K562 (cell line): ENCODE results near the gene DUOXA2. TPM values are rescaled to one million over a fixed set of nuclear protein-coding genes. Genes with fewer than 3 reads are reported as not detected.
A peak's percentile ranks its signal among the peaks of the same experiment; 100 is the strongest.

Source experiments
- ATAC-seq: fragments of 200-7000 bp; cut with Tn5 transposase; 3 replicates; pipeline ENCODE4 v1.9.1; 2020; ENCODE audit warnings: moderate library complexity
- BruUV-seq: library from RNA; stranded (reverse); fragments of 400-500 nt; replicated peaks from 2 replicates; lab custom pipeline; 2021; lab: Mats Ljungman, UMichigan
- CTCF ChIA-PET: fragments of 300-600 bp; formaldehyde crosslinking; extraction: SDS; loops from one replicate; lab custom pipeline; 2021; ENCODE audit warnings: low intra/inter-chr PET ratio; lab: Yijun Ruan, JAX
- POLR2A ChIA-PET: fragments of 300-600, 350-650 bp; sonication (Branson Sonifier 250); formaldehyde crosslinking; extraction: SDS; loops from one replicate; lab custom pipeline; 2021; ENCODE audit warnings: antibody characterized with exemption, inconsistent platforms; lab: Yijun Ruan, JAX
- DNase-seq, 4 experiments: peaks; one replicate each; pipeline versions ENCODE4 v3.0.0 to v3.0.0-alpha.2; 2011 to 2018; ENCODE audit warnings: low spot score in 3 of 4, mixed read lengths in 3 of 4; ENCODE audit errors: extremely low read depth in 1 of 4
- FAIRE-seq: peaks from 2 replicates; lab custom pipeline; 2011; peaks lifted over from hg19 to GRCh38; lab: Jason Lieb, UNC
- H2AFZ ChIP-seq: 2 replicates; pipeline ENCODE4 v1.6.0; 2011; ENCODE audit warnings: low read depth, low read length, control low read depth, inconsistent platforms
- H3K27ac ChIP-seq: fragments of 200-600 bp; 3 replicates; pipeline ENCODE4 v1.8.0; 2011; ENCODE audit warnings: low read depth, mild to moderate bottlenecking, control low read depth, inconsistent platforms, low read length, moderate library complexity, mixed read lengths; ENCODE audit errors: extremely low read depth
- H3K27me3 ChIP-seq, 2 experiments: fragments of 300-600 bp in 1 of 2; 2 replicates in 1 of 2; 3 replicates in 1 of 2; pipeline versions ENCODE4 v1.6.0 to v1.8.0; 2011; ENCODE audit warnings: inconsistent platforms in 2 of 2, low read length in 2 of 2, mild to moderate bottlenecking in 1 of 2, mixed read lengths in 1 of 2, moderate library complexity in 1 of 2; ENCODE audit not compliant: control insufficient read depth in 2 of 2, insufficient read depth in 2 of 2
- H3K36me3 ChIP-seq: fragments of 300-600 bp; 3 replicates; pipeline ENCODE4 v1.8.0; 2011; ENCODE audit warnings: mild to moderate bottlenecking, low read length, inconsistent platforms; ENCODE audit not compliant: control insufficient read depth, insufficient read depth
- H3K4me1 ChIP-seq, 2 experiments: fragments of 200-600 bp in 1 of 2; replicated peaks in 1 of 2; 2 replicates in 1 of 2; 3 replicates in 1 of 2; pipeline versions ENCODE4 v1.5.1 to v1.8.0; 2011; ENCODE audit warnings: inconsistent platforms in 2 of 2, low read length in 2 of 2, mild to moderate bottlenecking in 1 of 2, mixed read lengths in 1 of 2, moderate library complexity in 1 of 2; ENCODE audit not compliant: control insufficient read depth in 2 of 2, insufficient read depth in 2 of 2
- H3K4me2 ChIP-seq: 2 replicates; pipeline ENCODE4 v1.6.1; 2011; ENCODE audit warnings: low read length, control low read depth, inconsistent platforms, mixed read lengths; ENCODE audit not compliant: insufficient read depth
- H3K4me3 ChIP-seq: fragments of 200-600 bp; sonication (generic), shearing (Covaris generic); 2 replicates; pipeline ENCODE4 v1.5.1; 2016; ENCODE audit warnings: control low read depth, inconsistent platforms
- H3K79me2 ChIP-seq: fragments of 200-600 bp; 3 replicates; pipeline ENCODE4 v1.8.0; 2011; ENCODE audit warnings: low read length, inconsistent platforms; ENCODE audit not compliant: control insufficient read depth, insufficient read depth
- H3K9ac ChIP-seq, 2 experiments: 2 replicates each; pipeline versions ENCODE4 v1.6.0 to v1.6.1; 2011; ENCODE audit warnings: low read depth in 2 of 2, low read length in 2 of 2, control low read depth in 1 of 2, inconsistent platforms in 1 of 2, mild to moderate bottlenecking in 1 of 2, mixed read lengths in 1 of 2; ENCODE audit not compliant: insufficient read depth in 1 of 2
- H3K9me1 ChIP-seq: one replicate; pipeline ENCODE4 v1.6.0; 2011; ENCODE audit warnings: inconsistent platforms, mild to moderate bottlenecking, low read length, moderate library complexity; ENCODE audit not compliant: control insufficient read depth, insufficient read depth
- H3K9me3 ChIP-seq: replicated peaks from 2 replicates; pipeline ENCODE4 v1.5.1; 2011; ENCODE audit warnings: low read depth, low read length, inconsistent platforms; ENCODE audit not compliant: control insufficient read depth, insufficient read depth
- H4K20me1 ChIP-seq: replicated peaks from 2 replicates; pipeline ENCODE4 v1.6.1; 2011; ENCODE audit warnings: low read length, inconsistent platforms, mixed read lengths; ENCODE audit not compliant: control insufficient read depth, insufficient read depth
- ZNF780A ChIP-seq: fragments of 250-450 bp; sonication (Bioruptor Pico); IDR thresholded peaks from 2 replicates; pipeline ENCODE4 v1.5.0; 2021; ENCODE audit warnings: mild to moderate bottlenecking
- WGBS: fragments of 100-300 bp; shearing (Covaris generic); methylation state at CpG from one replicate; pipeline ENCODE4 v1.1.6; 2016; ENCODE audit warnings: low coverage, mixed read lengths; ENCODE audit not compliant: insufficient coverage; ENCODE audit errors: missing lambda C conversion rate; 5-methylcytosine and 5-hydroxymethylcytosine counted together
- in situ Hi-C: fragments of 300-500 bp; cut with MboI; formaldehyde crosslinking; loops from 4 replicates; pipeline ENCODE4 v1.15.0; 2018; ENCODE audit warnings: inconsistent platforms, mixed read lengths
- intact Hi-C: fragments of 100-400 bp; cut with micrococcal nuclease; formaldehyde crosslinking; loops from 2 replicates; pipeline ENCODE4 v1.14.2; 2022
- polyA plus RNA-seq, 8 experiments: library from polyadenylated mRNA; depleted of rRNA in 4 of 8; stranded (reverse) in 5 of 8; unstranded in 3 of 8; fragments of >200 nt; fragmentation: Nextera tagmentation in 2 of 8; fragmentation: Illumina TruSeq in 1 of 8; extraction: Ambion mirVana in 2 of 8; extraction: Trizol in 1 of 8; gene quantifications; 2 replicates each; pipeline versions ENCODE4 v1.2.1 to v1.2.3, GENCODE V29; 2011 to 2014; ENCODE audit warnings: inconsistent platforms in 1 of 8, missing spikeins in 1 of 8
- total RNA-seq, 7 experiments: library from RNA; depleted of rRNA in 6 of 7; stranded (reverse); fragments of >200 nt in 6 of 7; fragmentation: Illumina TruSeq in 2 of 7; extraction: Trizol in 2 of 7; gene quantifications; 2 replicates each; pipeline versions ENCODE4 v1.2.1 to v1.2.3, GENCODE V29; 2011 to 2021; ENCODE audit warnings: low replicate concordance in 1 of 7
- TF ChIP-seq, protein P1 (sequence below): sonication (generic); formaldehyde crosslinking; IDR thresholded peaks from 2 replicates; pipeline ENCODE4 v1.8.1; 2023; ENCODE audit warnings: mild to moderate bottlenecking, missing genetic modification reagents

DUOXA2 gene
- total and polyA plus RNA-seq, 9 of the 15 experiments (the other 6 are each of a cell fraction or from before 2014, with no cell fraction given): not detected

DNA sequence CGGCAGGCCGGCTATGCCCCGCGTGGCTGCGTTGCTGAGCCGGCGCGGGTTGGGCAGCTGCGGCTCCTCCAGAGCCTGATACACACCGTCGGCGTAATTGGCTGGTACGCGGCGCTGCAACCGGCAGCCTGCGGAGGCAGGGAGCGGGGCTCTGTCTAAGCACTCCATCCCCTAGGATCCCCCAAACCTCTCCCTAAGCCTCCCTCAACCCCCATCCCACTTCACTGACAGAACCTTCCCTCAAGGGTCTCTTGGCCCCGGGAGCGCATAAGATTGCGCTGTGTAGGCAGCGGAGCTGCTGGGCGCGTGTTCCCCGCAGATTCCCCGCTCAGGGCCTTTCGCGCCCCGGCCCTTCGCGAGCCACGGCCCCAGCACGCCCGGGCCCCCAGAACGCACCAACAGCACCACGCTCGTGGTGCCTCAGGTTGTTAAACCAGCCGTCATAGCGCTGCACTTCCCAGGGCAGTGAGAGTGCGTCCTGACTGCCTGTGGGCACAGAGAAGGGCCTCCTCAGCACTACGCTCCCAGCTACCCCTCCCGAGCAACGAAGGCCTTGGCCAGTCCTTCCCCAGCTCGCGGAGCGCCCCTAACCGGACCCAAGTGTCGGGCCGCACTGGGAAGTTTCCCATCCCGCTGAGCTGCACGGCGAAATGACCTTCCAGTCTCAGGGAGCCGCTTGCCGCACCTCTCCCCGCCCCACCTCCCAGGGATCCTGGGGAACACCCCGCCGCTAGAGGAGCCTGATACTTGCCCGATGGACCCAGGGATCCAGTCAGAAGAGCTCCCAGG lies 1.3 kb upstream of the DUOXA2 start:
- peaks cover 0 to 30% of the 10 kb centered on the region in 2 experiments; a peak in 2 of 5 replicates for H3K4me1 ChIP-seq
- FAIRE-seq: no peak
- no peaks in the 10 kb centered on the region for H3K9me3 ChIP-seq
- H3K79me2 ChIP-seq: no peaks in the 10 kb centered on the region
- WGBS: 54% methylated on average over 28 of the region's 58 CpGs
- no peak overlapping the region for H3K4me3 ChIP-seq
- no peak overlapping the region; a peak in 1 of 4 replicates for H3K9ac ChIP-seq
- BruUV-seq: no TSS peak
- H2AFZ ChIP-seq: no peak overlapping the region
- no peaks in the 10 kb centered on the region for H3K36me3 ChIP-seq
- ChIA-PET CTCF (no interaction called here), POLR2A (interaction anchor here (0.5 kb wide), 1 partner anchor 9 kb away, joined by 3 read pairs; no protein-coding TSS in a partner anchor)
- H3K27ac ChIP-seq: no peak overlapping the region
- no peaks in the 10 kb centered on the region for H4K20me1 ChIP-seq
- intact Hi-C loops: no loop called here
- in situ Hi-C loops: loop anchor here (25.0 kb wide), 1 partner anchor 150 kb away; the partner anchor contains the start of gene TERB2
- H3K9me1 ChIP-seq: no peaks in the 10 kb centered on the region
- no peak overlapping the region for H3K4me2 ChIP-seq
- no peak for TF ChIP-seq ZNF780A (CRISPR knock-in tag)
- TF ChIP-seq, protein P1, sequence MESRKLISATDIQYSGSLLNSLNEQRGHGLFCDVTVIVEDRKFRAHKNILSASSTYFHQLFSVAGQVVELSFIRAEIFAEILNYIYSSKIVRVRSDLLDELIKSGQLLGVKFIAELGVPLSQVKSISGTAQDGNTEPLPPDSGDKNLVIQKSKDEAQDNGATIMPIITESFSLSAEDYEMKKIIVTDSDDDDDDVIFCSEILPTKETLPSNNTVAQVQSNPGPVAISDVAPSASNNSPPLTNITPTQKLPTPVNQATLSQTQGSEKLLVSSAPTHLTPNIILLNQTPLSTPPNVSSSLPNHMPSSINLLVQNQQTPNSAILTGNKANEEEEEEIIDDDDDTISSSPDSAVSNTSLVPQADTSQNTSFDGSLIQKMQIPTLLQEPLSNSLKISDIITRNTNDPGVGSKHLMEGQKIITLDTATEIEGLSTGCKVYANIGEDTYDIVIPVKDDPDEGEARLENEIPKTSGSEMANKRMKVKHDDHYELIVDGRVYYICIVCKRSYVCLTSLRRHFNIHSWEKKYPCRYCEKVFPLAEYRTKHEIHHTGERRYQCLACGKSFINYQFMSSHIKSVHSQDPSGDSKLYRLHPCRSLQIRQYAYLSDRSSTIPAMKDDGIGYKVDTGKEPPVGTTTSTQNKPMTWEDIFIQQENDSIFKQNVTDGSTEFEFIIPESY (CRISPR knock-in tag): peak; percentile 48; the same call in 1 of the 2 replicates
- DNase-seq: no peak
- peaks cover 2 to 24% of the 10 kb centered on the region in 2 experiments; a peak in 3 of 5 replicates for H3K27me3 ChIP-seq
- ATAC-seq: no peak
